ENCODE measurements around the gene JPH3.

The JPH3 gene

DNA sequence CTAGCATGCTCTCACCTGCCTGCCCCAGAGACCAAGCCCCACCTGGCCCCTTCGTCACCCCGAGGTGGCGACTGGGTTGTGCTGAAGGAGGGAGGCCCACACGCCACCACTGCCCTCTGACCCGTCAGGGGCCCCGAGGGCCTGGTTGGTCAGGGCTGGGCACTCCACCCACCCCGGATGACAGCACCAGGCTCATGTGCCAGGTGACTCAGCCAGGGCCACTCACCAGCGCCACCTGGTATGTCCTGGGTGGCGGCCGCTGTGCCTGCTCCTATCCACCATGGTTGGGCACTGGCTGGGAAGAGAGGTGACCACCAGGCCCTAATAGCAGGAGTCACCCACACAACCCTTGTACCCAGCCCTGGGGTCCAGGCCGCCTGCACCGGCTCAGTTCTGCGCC, 68.9 kb downstream of the JPH3 start:
- Histone ChIP-seq H3K27ac (no peak overlapping the region), H3K4me3 (no peak overlapping the region)
- TF ChIP-seq CTCF (IDR thresholded peaks at IDR 0.05) = no peak
- no peak for DNase-seq (ENCODE audit: low spot score)

DNA sequence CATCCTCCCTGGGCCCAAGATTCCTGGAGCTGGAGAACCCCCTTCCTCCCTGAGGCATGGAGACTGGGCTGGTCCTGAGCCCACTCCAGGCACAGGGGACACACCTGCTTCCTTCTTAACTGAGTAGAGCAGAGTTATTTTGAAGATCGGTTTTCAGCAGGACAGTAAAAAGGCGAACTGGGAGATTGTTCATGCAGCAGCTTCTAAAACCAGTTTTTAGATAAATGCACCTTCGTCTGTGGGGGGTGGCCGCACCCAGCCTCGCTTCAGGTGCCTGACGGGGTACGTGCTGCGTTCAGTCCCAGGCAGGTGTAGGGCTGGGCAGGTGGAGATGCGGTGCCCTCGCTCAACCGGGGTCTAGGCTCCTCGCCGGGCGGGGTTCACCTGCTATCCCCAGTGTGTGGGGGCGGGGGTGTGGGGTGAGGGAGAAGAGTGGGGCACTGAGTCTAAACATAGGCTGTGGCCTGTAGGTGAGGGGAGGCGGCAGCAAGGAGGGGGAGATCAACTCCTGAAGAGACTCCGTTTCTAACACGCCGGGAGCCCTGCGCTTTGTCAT, 69.5 kb downstream of the JPH3 start:
- Histone ChIP-seq H3K27ac (no peak overlapping the region), H3K4me3 (no peak overlapping the region)
- no peak for TF ChIP-seq CTCF (IDR thresholded peaks at IDR 0.05)
- no peak for DNase-seq (ENCODE audit: low spot score)

DNA sequence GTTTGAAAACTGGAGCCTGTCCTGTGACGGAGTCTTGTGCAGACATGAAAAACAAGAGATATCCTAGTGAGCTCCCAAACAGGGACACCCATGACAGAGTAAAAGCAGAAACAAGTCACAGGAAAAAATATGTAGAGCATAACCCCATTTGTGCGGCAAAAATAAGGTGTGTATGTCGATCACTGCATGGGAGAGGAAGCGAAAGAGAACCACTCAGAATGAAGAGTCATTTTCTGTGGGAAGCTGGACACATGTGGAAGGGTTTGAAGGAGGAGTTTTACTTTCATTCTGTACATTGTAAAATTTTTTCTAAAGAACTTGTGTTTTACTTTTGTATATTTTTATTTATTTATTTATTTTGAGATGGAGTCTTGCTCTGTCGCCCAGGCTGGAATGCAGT, 72.1 kb downstream of the JPH3 start:
- no peak overlapping the region for H3K27ac ChIP-seq
- H3K4me3 ChIP-seq = no peak overlapping the region
- no peak for DNase-seq (ENCODE audit: low spot score)
- no peak for TF ChIP-seq CTCF (IDR thresholded peaks at IDR 0.05)

- H3K4me3 ChIP-seq = no peak overlapping the region
- no peak overlapping the region for H3K27ac ChIP-seq
- no peak for TF ChIP-seq CTCF (IDR thresholded peaks at IDR 0.05)
- DNase-seq (ENCODE audit: low spot score) = no peak
These were observed 72.9 kb downstream of the JPH3 start for GRCh38 chr16:87675111-87675719.

DNA sequence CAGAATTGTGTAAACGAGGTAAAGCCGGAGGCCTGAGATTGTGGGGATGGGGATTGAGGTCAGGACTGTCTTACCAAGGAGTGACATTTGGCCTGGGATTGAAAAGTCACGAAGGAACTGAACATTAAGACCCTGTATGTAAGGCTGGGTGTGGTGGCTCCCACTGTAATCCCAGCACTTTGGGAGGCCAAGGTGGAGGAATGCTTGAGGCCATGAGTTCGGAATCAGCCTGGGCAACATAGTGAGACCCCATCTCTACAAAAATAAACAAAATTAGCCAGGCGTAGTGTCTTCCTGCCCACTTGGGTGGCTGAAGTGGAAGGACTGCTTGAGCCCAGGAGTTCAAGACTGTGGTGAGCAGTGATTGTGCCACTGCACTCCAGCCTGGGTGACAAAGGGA, 75.5 kb downstream of the JPH3 start:
- TF ChIP-seq CTCF (IDR thresholded peaks at IDR 0.05) = no peak
- no peak for DNase-seq (ENCODE audit: low spot score)
- Histone ChIP-seq H3K4me3 (no peak overlapping the region), H3K27ac (no peak overlapping the region)

DNA sequence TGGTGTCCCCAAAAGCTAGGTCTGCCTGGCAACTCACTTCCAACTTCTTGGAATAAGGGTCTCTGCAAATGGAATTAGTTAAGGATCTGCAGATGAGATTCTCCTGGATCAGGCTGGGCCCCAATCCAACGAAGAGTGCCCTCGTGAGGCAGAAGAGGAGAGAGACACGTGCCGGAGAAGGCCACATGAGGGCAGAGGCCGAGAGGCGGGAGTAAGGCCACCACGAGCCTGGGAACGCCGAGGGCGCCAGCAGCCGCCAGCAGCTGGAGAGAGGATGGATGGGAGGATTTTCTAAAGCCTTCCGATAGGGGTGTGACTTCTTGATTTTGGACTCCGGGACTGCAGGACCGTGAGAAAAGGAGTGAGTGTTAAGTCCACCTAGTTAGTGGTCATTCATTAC, 76.3 kb downstream of the JPH3 start:
- no peak for TF ChIP-seq CTCF (IDR thresholded peaks at IDR 0.05)
- H3K27ac ChIP-seq = no peak overlapping the region
- no peak overlapping the region for H3K4me3 ChIP-seq
- DNase-seq (ENCODE audit: low spot score) = no peak

- no peak for TF ChIP-seq CTCF (IDR thresholded peaks at IDR 0.05)
- H3K4me3 ChIP-seq = no peak overlapping the region
These were observed 77.4 kb downstream of the JPH3 start for GRCh38 chr16:87679593-87680271.

More at GRCh38 chr16:87679593-87680271, 77.4 kb downstream of the JPH3 start:
- no peak overlapping the region for H3K27ac ChIP-seq
- DNase-seq (ENCODE audit: low spot score) = no peak

All from coronary artery (tissue), 2 donors.